ENCODE measurements around the gene RPS6KB2. TPM values are rescaled to one million over a fixed set of nuclear protein-coding genes. Genes with fewer than 3 reads are reported as not detected.
A peak's percentile ranks its signal among the peaks of the same experiment; 100 is the strongest.

Gene RPS6KB2
- total and polyA plus RNA-seq, 9 of the 15 experiments (the other 6 are each of a cell fraction or from before 2014, with no cell fraction given): 0.42 to 122 (median 82.6) TPM

DNA sequence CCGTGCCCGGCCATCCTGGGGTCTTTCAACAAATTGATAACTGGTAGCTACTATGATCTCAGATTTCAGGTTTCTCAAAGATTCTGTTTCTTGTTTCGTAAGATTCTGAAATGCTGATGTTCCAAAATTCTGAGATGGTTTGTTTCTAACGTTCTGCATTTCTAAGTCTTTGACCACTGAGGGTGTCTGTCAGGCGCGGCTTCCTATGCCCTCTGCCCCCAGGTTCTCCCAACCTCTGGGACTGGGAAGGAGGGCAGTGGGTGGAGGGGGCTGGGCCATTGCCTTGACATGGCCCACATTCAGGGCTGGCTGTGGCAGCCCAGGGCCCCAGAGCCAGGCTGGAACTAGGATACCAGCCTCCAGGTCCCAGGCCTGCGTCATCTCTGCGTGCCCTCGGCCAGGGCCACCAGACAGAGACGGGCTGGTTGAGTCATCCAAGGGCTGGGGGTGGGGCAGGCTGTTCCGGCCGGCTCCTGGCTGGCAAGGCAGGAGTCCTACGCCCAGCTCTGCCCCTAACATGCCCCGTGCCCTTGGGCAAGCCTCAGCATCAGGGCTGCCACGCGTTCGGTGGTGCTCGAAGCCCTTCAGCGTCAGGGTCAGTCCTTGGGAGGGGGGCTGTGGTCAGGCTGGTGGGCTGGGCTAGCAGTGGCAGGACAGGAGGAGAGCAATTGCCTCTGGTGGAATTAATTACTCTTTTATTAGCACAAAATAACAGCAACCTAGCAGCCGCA lies 35.6 kb downstream of the RPS6KB2 start (continued):
- TF ChIP-seq ETS2 (tag; IDR thresholded peaks at IDR 0.05; ENCODE audit: borderline replicate concordance, poor library complexity, severe bottlenecking) (no peak), NBN (IDR thresholded peaks at IDR 0.05; ENCODE audit: low read depth) (no peak), ZNF780A (CRISPR knock-in tag; IDR thresholded peaks at IDR 0.05) (no peak), NRF1 (conservative IDR thresholded peaks at IDR 0.05 in 1 of 2, IDR thresholded peaks at IDR 0.05 in 1 of 2) (peak in 1 of 2 experiments; percentile 38; a peak in 1 of 4 replicates), BRD4 (IDR thresholded peaks at IDR 0.05) (no peak), SMARCB1 (IDR thresholded peaks at IDR 0.05; ENCODE audit: insufficient read length, low read depth) (no peak), TAF1 (IDR thresholded peaks at IDR 0.05; ENCODE audit: control insufficient read depth, extremely low read depth, insufficient read depth, low read length, severe bottlenecking) (no peak), GATA2 (CRISPR knock-in tag; IDR thresholded peaks at IDR 0.05) (no peak), HMGN3 (IDR thresholded peaks at IDR 0.05; ENCODE audit: borderline replicate concordance, extremely low read depth, insufficient read length, low read depth, low read length) (no peak), NFXL1 (CRISPR knock-in tag; IDR thresholded peaks at IDR 0.05) (no peak), ARHGAP35 (IDR thresholded peaks at IDR 0.05; ENCODE audit: partially characterized antibody) (no peak), HDGF (IDR thresholded peaks at IDR 0.05) (peak; percentile 86; the same call in 1 of the 2 replicates), MEF2A (IDR thresholded peaks at IDR 0.05; ENCODE audit: control insufficient read depth, low read depth, low read length) (no peak), ZEB2 (IDR thresholded peaks at IDR 0.05) (no peak), SP1 (CRISPR knock-in tag; IDR thresholded peaks at IDR 0.05) (0 out of 2 replicates have a peak, but pooled peaks have one; percentile 23)
- TF ChIP-seq, protein P1, sequence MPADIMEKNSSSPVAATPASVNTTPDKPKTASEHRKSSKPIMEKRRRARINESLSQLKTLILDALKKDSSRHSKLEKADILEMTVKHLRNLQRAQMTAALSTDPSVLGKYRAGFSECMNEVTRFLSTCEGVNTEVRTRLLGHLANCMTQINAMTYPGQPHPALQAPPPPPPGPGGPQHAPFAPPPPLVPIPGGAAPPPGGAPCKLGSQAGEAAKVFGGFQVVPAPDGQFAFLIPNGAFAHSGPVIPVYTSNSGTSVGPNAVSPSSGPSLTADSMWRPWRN (IDR thresholded peaks at IDR 0.05; ENCODE audit: low read depth): no peak
- TF ChIP-seq, protein P2, sequence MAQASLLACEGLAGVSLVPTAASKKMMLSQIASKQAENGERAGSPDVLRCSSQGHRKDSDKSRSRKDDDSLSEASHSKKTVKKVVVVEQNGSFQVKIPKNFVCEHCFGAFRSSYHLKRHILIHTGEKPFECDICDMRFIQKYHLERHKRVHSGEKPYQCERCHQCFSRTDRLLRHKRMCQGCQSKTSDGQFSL (CRISPR knock-in tag; IDR thresholded peaks at IDR 0.05): no peak
- TF ChIP-seq, protein P2 (tag; IDR thresholded peaks at IDR 0.05): 0 out of 4 replicates have a peak, but pooled peaks of 1 of the 2 experiments have one; percentile 43
- TF ChIP-seq, protein P3, sequence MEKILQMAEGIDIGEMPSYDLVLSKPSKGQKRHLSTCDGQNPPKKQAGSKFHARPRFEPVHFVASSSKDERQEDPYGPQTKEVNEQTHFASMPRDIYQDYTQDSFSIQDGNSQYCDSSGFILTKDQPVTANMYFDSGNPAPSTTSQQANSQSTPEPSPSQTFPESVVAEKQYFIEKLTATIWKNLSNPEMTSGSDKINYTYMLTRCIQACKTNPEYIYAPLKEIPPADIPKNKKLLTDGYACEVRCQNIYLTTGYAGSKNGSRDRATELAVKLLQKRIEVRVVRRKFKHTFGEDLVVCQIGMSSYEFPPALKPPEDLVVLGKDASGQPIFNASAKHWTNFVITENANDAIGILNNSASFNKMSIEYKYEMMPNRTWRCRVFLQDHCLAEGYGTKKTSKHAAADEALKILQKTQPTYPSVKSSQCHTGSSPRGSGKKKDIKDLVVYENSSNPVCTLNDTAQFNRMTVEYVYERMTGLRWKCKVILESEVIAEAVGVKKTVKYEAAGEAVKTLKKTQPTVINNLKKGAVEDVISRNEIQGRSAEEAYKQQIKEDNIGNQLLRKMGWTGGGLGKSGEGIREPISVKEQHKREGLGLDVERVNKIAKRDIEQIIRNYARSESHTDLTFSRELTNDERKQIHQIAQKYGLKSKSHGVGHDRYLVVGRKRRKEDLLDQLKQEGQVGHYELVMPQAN (IDR thresholded peaks at IDR 0.05; ENCODE audit: borderline replicate concordance): no peak
- TF ChIP-seq, protein P4, sequence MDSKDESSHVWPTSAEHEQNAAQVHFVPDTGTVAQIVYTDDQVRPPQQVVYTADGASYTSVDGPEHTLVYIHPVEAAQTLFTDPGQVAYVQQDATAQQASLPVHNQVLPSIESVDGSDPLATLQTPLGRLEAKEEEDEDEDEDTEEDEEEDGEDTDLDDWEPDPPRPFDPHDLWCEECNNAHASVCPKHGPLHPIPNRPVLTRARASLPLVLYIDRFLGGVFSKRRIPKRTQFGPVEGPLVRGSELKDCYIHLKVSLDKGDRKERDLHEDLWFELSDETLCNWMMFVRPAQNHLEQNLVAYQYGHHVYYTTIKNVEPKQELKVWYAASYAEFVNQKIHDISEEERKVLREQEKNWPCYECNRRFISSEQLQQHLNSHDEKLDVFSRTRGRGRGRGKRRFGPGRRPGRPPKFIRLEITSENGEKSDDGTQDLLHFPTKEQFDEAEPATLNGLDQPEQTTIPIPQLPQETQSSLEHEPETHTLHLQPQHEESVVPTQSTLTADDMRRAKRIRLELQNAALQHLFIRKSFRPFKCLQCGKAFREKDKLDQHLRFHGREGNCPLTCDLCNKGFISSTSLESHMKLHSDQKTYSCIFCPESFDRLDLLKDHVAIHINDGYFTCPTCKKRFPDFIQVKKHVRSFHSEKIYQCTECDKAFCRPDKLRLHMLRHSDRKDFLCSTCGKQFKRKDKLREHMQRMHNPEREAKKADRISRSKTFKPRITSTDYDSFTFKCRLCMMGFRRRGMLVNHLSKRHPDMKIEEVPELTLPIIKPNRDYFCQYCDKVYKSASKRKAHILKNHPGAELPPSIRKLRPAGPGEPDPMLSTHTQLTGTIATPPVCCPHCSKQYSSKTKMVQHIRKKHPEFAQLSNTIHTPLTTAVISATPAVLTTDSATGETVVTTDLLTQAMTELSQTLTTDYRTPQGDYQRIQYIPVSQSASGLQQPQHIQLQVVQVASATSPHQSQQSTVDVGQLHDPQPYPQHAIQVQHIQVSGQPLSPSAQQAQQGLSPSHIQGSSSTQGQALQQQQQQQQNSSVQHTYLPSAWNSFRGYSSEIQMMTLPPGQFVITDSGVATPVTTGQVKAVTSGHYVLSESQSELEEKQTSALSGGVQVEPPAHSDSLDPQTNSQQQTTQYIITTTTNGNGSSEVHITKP (IDR thresholded peaks at IDR 0.05; ENCODE audit: partially characterized antibody): peak; percentile 9

Measured in K562 (cell line).